Gastroesophageal sphincter (tissue), 4 donors: ENCODE measurements around the gene MDGA2. TPM values are rescaled to one million over a fixed set of nuclear protein-coding genes. Genes with fewer than 3 reads are reported as not detected.

Source experiments
- ATAC-seq: fragments of 150-250 bp; one replicate; pipeline ENCODE4 v1.9.1; 2016; ENCODE audit warnings: mild to moderate bottlenecking, moderate library complexity
- H3K27ac ChIP-seq, 4 donors: fragments of 200-600 bp; sonication (generic) in 3 of 4; 1 replicate in 3 of 4; 2 replicates in 1 of 4; pipeline ENCODE4 v1.5.1; 2016 to 2019
- H3K27me3 ChIP-seq: fragments of 200-600 bp; sonication (generic); one replicate; pipeline ENCODE4 v1.5.1; 2019
- H3K36me3 ChIP-seq, 2 donors: fragments of 200-600 bp; sonication (generic); one replicate each; pipeline ENCODE4 v1.5.1; 2019; ENCODE audit warnings: control low read depth in 1 of 2
- H3K4me1 ChIP-seq, 3 donors: fragments of 200-600 bp; sonication (generic); 1 replicate in 2 of 3; 2 replicates in 1 of 3; pipeline ENCODE4 v1.5.1; 2016 to 2019; ENCODE audit warnings: control low read depth in 2 of 3
- H3K4me3 ChIP-seq, 2 donors: fragments of 200-600 bp; sonication (generic); one replicate each; pipeline ENCODE4 v1.5.1; 2019; ENCODE audit warnings: mild to moderate bottlenecking in 1 of 2, moderate library complexity in 1 of 2
- H3K9me3 ChIP-seq, 3 donors: fragments of 200-600 bp; sonication (generic); one replicate each; pipeline ENCODE4 v1.5.1; 2017 to 2019; ENCODE audit warnings: control low read depth in 2 of 3
- CTCF ChIP-seq, 4 experiments: fragments of 200-600 bp in 2 of 4; fragments of 450-650 bp in 2 of 4; sonication (generic) in 1 of 4; IDR thresholded peaks; one replicate each; pipeline ENCODE4 v1.5.1; 2017 to 2019; ENCODE audit warnings: antibody characterized with exemption in 4 of 4, mild to moderate bottlenecking in 2 of 4, moderate library complexity in 2 of 4
- EP300 ChIP-seq: sonication (generic); formaldehyde crosslinking; IDR thresholded peaks from one replicate; pipeline ENCODE4 v1.6.1; 2017; ENCODE audit warnings: antibody characterized with exemption, mild to moderate bottlenecking
- POLR2A ChIP-seq, 2 donors: fragments of 450-650 bp; IDR thresholded peaks; one replicate each; pipeline ENCODE4 v1.6.1; 2017; ENCODE audit warnings: antibody characterized with exemption in 2 of 2, mild to moderate bottlenecking in 2 of 2, moderate library complexity in 1 of 2
- POLR2AphosphoS5 ChIP-seq: sonication (generic); formaldehyde crosslinking; IDR thresholded peaks from one replicate; pipeline ENCODE4 v1.6.1; 2017; ENCODE audit warnings: antibody characterized with exemption
- WGBS, 2 donors: methylation state at CpG; one replicate each; pipeline ENCODE4 v1.1.5; 2018; ENCODE audit warnings: low coverage in 1 of 2; 5-methylcytosine and 5-hydroxymethylcytosine counted together
- total RNA-seq, 4 donors: library from RNA; depleted of rRNA; stranded (reverse); fragments of >200 nt; gene quantifications; one replicate each; pipeline ENCODE4 v1.1.0, GENCODE V29; 2016

Gene MDGA2
- total RNA-seq, 4 donors from 2014 or later = 0.40 TPM; not detected in 3

- TF ChIP-seq POLR2A (IDR thresholded peaks at IDR 0.05) (no peak), POLR2AphosphoS5 (no peak), EP300 (no peak), CTCF (IDR thresholded peaks at IDR 0.05) (no peak)
- Histone ChIP-seq H3K27ac (no peak overlapping the region), H3K9me3 (no peaks in the 10 kb centered on the region), H3K4me3 (no peak overlapping the region), H3K36me3 (no peaks in the 10 kb centered on the region), H3K27me3 (no peaks in the 10 kb centered on the region), H3K4me1 (no peaks in the 10 kb centered on the region)
- ATAC-seq = no peak
- 75 to 81% methylated on average over 3 of the region's 3 CpGs for WGBS, 2 donors
Observed at GRCh38 chr14:47520382-47520781, 155.0 kb downstream of the MDGA2 start.

- H3K27me3 ChIP-seq = no peaks in the 10 kb centered on the region
- no peak for ATAC-seq
- H3K9me3 ChIP-seq = no peaks in the 10 kb centered on the region
- 82 to 92% methylated on average over 2 of the region's 2 CpGs for WGBS, 2 donors
- no peak for TF ChIP-seq POLR2AphosphoS5
- TF ChIP-seq POLR2A (IDR thresholded peaks at IDR 0.05) = no peak
- no peak for TF ChIP-seq EP300
- no peak for TF ChIP-seq CTCF (IDR thresholded peaks at IDR 0.05)
- no peaks in the 10 kb centered on the region for H3K4me1 ChIP-seq
- no peak overlapping the region for H3K27ac ChIP-seq
- no peaks in the 10 kb centered on the region for H3K36me3 ChIP-seq
- H3K4me3 ChIP-seq = no peak overlapping the region
Observed at GRCh38 chr14:47511829-47512228, 163.6 kb downstream of the MDGA2 start.

GRCh38 chr14:47509957-47510356 is 165.4 kb downstream of the MDGA2 start:
- no peaks in the 10 kb centered on the region for H3K4me1 ChIP-seq
- H3K27me3 ChIP-seq = no peaks in the 10 kb centered on the region
- 60 to 72% methylated on average over 2 to 5 of the region's 5 CpGs for WGBS, 2 donors
- TF ChIP-seq POLR2AphosphoS5 = no peak
- TF ChIP-seq POLR2A (IDR thresholded peaks at IDR 0.05) = no peak
- no peak for TF ChIP-seq CTCF (IDR thresholded peaks at IDR 0.05)
- no peak for TF ChIP-seq EP300
- H3K9me3 ChIP-seq = no peaks in the 10 kb centered on the region
- no peak for ATAC-seq
- no peak overlapping the region for H3K4me3 ChIP-seq
- no peaks in the 10 kb centered on the region for H3K36me3 ChIP-seq
- H3K27ac ChIP-seq = no peak overlapping the region

GRCh38 chr14:47507861-47508260 is 167.5 kb downstream of the MDGA2 start:
- TF ChIP-seq EP300 (no peak), POLR2AphosphoS5 (no peak), POLR2A (IDR thresholded peaks at IDR 0.05) (no peak), CTCF (IDR thresholded peaks at IDR 0.05) (no peak)
- Histone ChIP-seq H3K4me1 (no peaks in the 10 kb centered on the region), H3K9me3 (no peaks in the 10 kb centered on the region), H3K27ac (no peak overlapping the region), H3K27me3 (no peaks in the 10 kb centered on the region), H3K36me3 (no peaks in the 10 kb centered on the region), H3K4me3 (no peak overlapping the region)
- ATAC-seq = no peak
- 7 to 43% methylated on average over 2 of the region's 2 CpGs for WGBS, 2 donors

- TF ChIP-seq CTCF (IDR thresholded peaks at IDR 0.05) = no peak
- TF ChIP-seq POLR2A (IDR thresholded peaks at IDR 0.05) = no peak
- TF ChIP-seq EP300 = no peak
- TF ChIP-seq POLR2AphosphoS5 = no peak
- no peak for ATAC-seq
Observed at GRCh38 chr14:47500369-47500768, 175.0 kb downstream of the MDGA2 start.

More at GRCh38 chr14:47500369-47500768, 175.0 kb downstream of the MDGA2 start:
- WGBS, 2 donors = 79 to 94% methylated on average over 1 of the region's 1 CpG
- Histone ChIP-seq H3K36me3 (no peaks in the 10 kb centered on the region), H3K9me3 (no peaks in the 10 kb centered on the region), H3K4me1 (no peaks in the 10 kb centered on the region), H3K4me3 (no peak overlapping the region), H3K27ac (no peak overlapping the region), H3K27me3 (no peaks in the 10 kb centered on the region)
